ENCODE measurements around the gene ARHGAP9. TPM values are rescaled to one million over a fixed set of nuclear protein-coding genes. Genes with fewer than 3 reads are reported as not detected.
"Not testable (repeated sequence)": the region's sequence is repeated elsewhere in the genome, so short reads cannot be mapped to it uniquely, and the experiment has no call there.

ARHGAP9 gene
- total RNA-seq, 2 donors from 2014 or later, result 138 to 154 TPM

GRCh38 chr12:57433370-57433769 lies 46.3 kb downstream of the ARHGAP9 start:
- DNase-seq (ENCODE audit: low spot score) (no peak), ATAC-seq (no peak)
- no peaks in the 10 kb centered on the region for H3K27me3 Mint-ChIP-seq
- no peak overlapping the region for H3K4me3 Mint-ChIP-seq
- H3K36me3 Mint-ChIP-seq, result no peaks in the 10 kb centered on the region
- peaks cover 34 to 37% of the 10 kb centered on the region in 2 donors for H3K4me1 Mint-ChIP-seq (ENCODE audit: low read depth in 2 of 2)
- H3K9me3 Mint-ChIP-seq, result no peaks in the 10 kb centered on the region
- H3K27ac Mint-ChIP-seq, result no peak overlapping the region

- H3K27ac Mint-ChIP-seq, result peak overlapping the region; percentile 100
- peak overlapping the region; percentile 95 for H3K4me3 Mint-ChIP-seq
These were observed 47.9 kb downstream of the ARHGAP9 start for GRCh38 chr12:57431654-57432188.

GRCh38 chr12:57430931-57431566 lies 48.6 kb downstream of the ARHGAP9 start, which contains the start of gene R3HDM2:
Gene R3HDM2 (minus strand): TSS chr12:57431043. CDS start chr12:57310428, 120,615 bp downstream.
- H3K4me3 Mint-ChIP-seq, result peak within 1 kb of the TSS; percentile 95
- peaks cover 37 to 41% of the 10 kb centered on the region in 2 donors for H3K4me1 Mint-ChIP-seq (ENCODE audit: low read depth in 2 of 2)
- H3K9me3 Mint-ChIP-seq, result no peaks in the 10 kb centered on the region
- H3K27ac Mint-ChIP-seq, result peak within 1 kb of the TSS; percentile 100
- no peaks in the 10 kb centered on the region for H3K36me3 Mint-ChIP-seq
- DNase-seq (ENCODE audit: low spot score), result peak; percentile 97
- no peaks in the 10 kb centered on the region for H3K27me3 Mint-ChIP-seq
- ATAC-seq, result peak; percentile 95 to 96

More at GRCh38 chr12:57431654-57432188, 47.9 kb downstream of the ARHGAP9 start:
- H3K9me3 Mint-ChIP-seq, result no peaks in the 10 kb centered on the region
- DNase-seq (ENCODE audit: low spot score) (no peak), ATAC-seq (no peak)
- peaks cover 37% of the 10 kb centered on the region in 2 donors for H3K4me1 Mint-ChIP-seq (ENCODE audit: low read depth in 2 of 2)
- no peaks in the 10 kb centered on the region for H3K36me3 Mint-ChIP-seq
- no peaks in the 10 kb centered on the region for H3K27me3 Mint-ChIP-seq

- DNase-seq (ENCODE audit: low spot score), result peak; percentile 85
- Mint-ChIP-seq H3K27me3 (no peaks in the 10 kb centered on the region), H3K9me3 (no peaks in the 10 kb centered on the region), H3K4me3 (peak overlapping the region; percentile 95), H3K4me1 (ENCODE audit: low read depth in 2 of 2) (peaks cover 34 to 37% of the 10 kb centered on the region in 2 donors), H3K27ac (peak overlapping the region; percentile 100), H3K36me3 (no peaks in the 10 kb centered on the region)
- peak; percentile 86 for ATAC-seq
These were observed 49.3 kb downstream of the ARHGAP9 start for GRCh38 chr12:57430112-57430930.

- H3K4me3 Mint-ChIP-seq, result peak overlapping the region; percentile 95
- H3K4me1 Mint-ChIP-seq (ENCODE audit: low read depth in 2 of 2), result peaks cover 27 to 31% of the 10 kb centered on the region in 2 donors
- H3K27me3 Mint-ChIP-seq, result no peaks in the 10 kb centered on the region
- no peak for ATAC-seq
- peak overlapping the region; percentile 100 for H3K27ac Mint-ChIP-seq
- H3K9me3 Mint-ChIP-seq, result no peaks in the 10 kb centered on the region
- no peak for DNase-seq (ENCODE audit: low spot score)
- no peaks in the 10 kb centered on the region for H3K36me3 Mint-ChIP-seq
These were observed 50.1 kb downstream of the ARHGAP9 start for GRCh38 chr12:57429473-57430111.

- H3K27me3 Mint-ChIP-seq, result no peaks in the 10 kb centered on the region
- peak overlapping the region; percentile 95 for H3K4me3 Mint-ChIP-seq
- no peaks in the 10 kb centered on the region for H3K36me3 Mint-ChIP-seq
These were observed 50.7 kb downstream of the ARHGAP9 start for GRCh38 chr12:57428965-57429364.

GRCh38 chr12:57426948-57427347 lies 52.7 kb downstream of the ARHGAP9 start:
- peaks cover 30 to 32% of the 10 kb centered on the region in 2 donors for H3K4me1 Mint-ChIP-seq (ENCODE audit: low read depth in 2 of 2)
- not testable (repeated sequence) for DNase-seq (ENCODE audit: low spot score); H3K4me3 Mint-ChIP-seq; H3K9me3 Mint-ChIP-seq; H3K27me3 Mint-ChIP-seq; H3K36me3 Mint-ChIP-seq; ATAC-seq
- peak overlapping the region; percentile 6 to 46 for H3K27ac Mint-ChIP-seq

More at GRCh38 chr12:57428965-57429364, 50.7 kb downstream of the ARHGAP9 start:
- peaks cover 27 to 32% of the 10 kb centered on the region in 2 donors for H3K4me1 Mint-ChIP-seq (ENCODE audit: low read depth in 2 of 2)
- DNase-seq (ENCODE audit: low spot score) (no peak), ATAC-seq (no peak)
- no peaks in the 10 kb centered on the region for H3K9me3 Mint-ChIP-seq
- H3K27ac Mint-ChIP-seq, result peak overlapping the region; percentile 100

Other genes starting within 250 kb of the ARHGAP9 start
- 1 to 10 TPM; 2.5 to 6.1 TPM for gene STAC3, start 228.7 kb downstream of the ARHGAP9 start, total RNA-seq
- 10 to 100 TPM; 55.4 to 57.2 TPM for gene R3HDM2, start 48.8 kb downstream of the ARHGAP9 start, total RNA-seq
- not detected for gene INHBC, start 45.1 kb downstream of the ARHGAP9 start, total RNA-seq
- gene INHBE, start 24.6 kb downstream of the ARHGAP9 start, total RNA-seq, result under 1 TPM in 1 of 2 donors, not detected in 1; 0.45 TPM
- gene GLI1, start 20.1 kb downstream of the ARHGAP9 start, total RNA-seq, result 1 to 10 TPM in 1 of 2 donors, under 1 TPM in 1; 0.61 to 1.0 TPM
- 100 to 1,000 TPM; 336 to 446 TPM for gene MARS1, start 8.2 kb upstream of the ARHGAP9 start, total RNA-seq
- gene DDIT3, start 40.6 kb upstream of the ARHGAP9 start, total RNA-seq, result 10 to 100 TPM; 22.2 to 39.8 TPM
- 100 to 1,000 TPM in 1 of 2 donors, 10 to 100 TPM in 1; 94.1 to 123 TPM for gene MBD6, start 43.0 kb upstream of the ARHGAP9 start, total RNA-seq
- 10 to 100 TPM; 94.2 to 98.7 TPM for gene DCTN2, start 67.3 kb upstream of the ARHGAP9 start, total RNA-seq
- gene KIF5A, start 70.2 kb upstream of the ARHGAP9 start, total RNA-seq, result 1 to 10 TPM in 1 of 2 donors, under 1 TPM in 1; 0.29 to 2.0 TPM
- 10 to 100 TPM; 25.9 to 35.7 TPM for gene PIP4K2C, start 111.3 kb upstream of the ARHGAP9 start, total RNA-seq
- 10 to 100 TPM; 15.6 to 18.4 TPM for gene DTX3, start 125.0 kb upstream of the ARHGAP9 start, total RNA-seq
- gene ARHGEF25, start 131.6 kb upstream of the ARHGAP9 start, total RNA-seq, result 1 to 10 TPM in 1 of 2 donors, under 1 TPM in 1; 0.52 to 4.0 TPM
- 1 to 10 TPM; 1.5 to 3.6 TPM for gene B4GALNT1, start 153.3 kb upstream of the ARHGAP9 start, total RNA-seq
- gene OS9, start 214.3 kb upstream of the ARHGAP9 start, total RNA-seq, result 100 to 1,000 TPM; 203 to 209 TPM

Measured in natural killer cell treated with Interleukin-12 subunit alpha and Interleukin-12 subunit beta and Interleukin-15 and Interleukin-18, amount 100 ng/mL, for 72 hours (primary cell).